PC-9 (cell line): ENCODE measurements around the gene MRPL58. TPM values are rescaled to one million over a fixed set of nuclear protein-coding genes. Genes with fewer than 3 reads are reported as not detected.
"Not testable (repeated sequence)": the region's sequence is repeated elsewhere in the genome, so short reads cannot be mapped to it uniquely, and the experiment has no call there.

ENCODE experiments used
- BruUV-seq: library from RNA; stranded (reverse); fragments of 400-500 nt; replicated peaks from 2 replicates; lab custom pipeline; 2021; lab: Mats Ljungman, UMichigan
- CTCF ChIA-PET: fragments of 300-600 bp; sonication (Branson Sonifier 250); formaldehyde crosslinking; loops from one replicate; lab custom pipeline; 2022; ENCODE audit warnings: antibody characterized with exemption; lab: Charles Lee
- POLR2A ChIA-PET: fragments of 300-600 bp; sonication (Branson Sonifier 250); formaldehyde crosslinking; loops from one replicate; lab custom pipeline; 2022; ENCODE audit warnings: antibody characterized with exemption; ENCODE audit not compliant: unreplicated experiment; lab: Charles Lee
- DNase-seq, 2 experiments: peaks; one replicate each; pipeline versions ENCODE4 v3.0.0 to v3.0.0-alpha.2; 2015 to 2022; ENCODE audit warnings: mixed read lengths in 1 of 2
- H2AFZ ChIP-seq: fragments of 200-600 bp; sonication (generic); 2 replicates; pipeline ENCODE4 v1.8.1; 2017; ENCODE audit warnings: antibody characterized with exemption
- H3F3A ChIP-seq: fragments of 200-600 bp; sonication (generic); 2 replicates; pipeline ENCODE4 v1.8.1; 2017; ENCODE audit warnings: antibody characterized with exemption, mild to moderate bottlenecking, low read depth; ENCODE audit not compliant: insufficient read depth
- H3K27ac ChIP-seq: fragments of 200-600 bp; sonication (generic); 2 replicates; pipeline ENCODE4 v1.6.1; 2016; ENCODE audit warnings: mixed run types
- H3K27me3 ChIP-seq: fragments of 200-600 bp; sonication (generic); 2 replicates; pipeline ENCODE4 v1.6.1; 2016; ENCODE audit warnings: low read depth, mixed run types; ENCODE audit not compliant: insufficient read depth
- H3K36me3 ChIP-seq: fragments of 200-600 bp; sonication (generic); 2 replicates; pipeline ENCODE4 v1.6.1; 2016; ENCODE audit warnings: low read depth, mixed run types
- H3K4me1 ChIP-seq: fragments of 200-600 bp; sonication (generic); replicated peaks from 2 replicates; pipeline ENCODE4 v1.6.1; 2016; ENCODE audit warnings: mixed run types; ENCODE audit not compliant: insufficient read depth
- H3K4me2 ChIP-seq: fragments of 200-600 bp; sonication (generic); 2 replicates; pipeline ENCODE4 v1.6.1; 2017; ENCODE audit warnings: mixed run types
- H3K4me3 ChIP-seq: fragments of 200-600 bp; sonication (generic); 2 replicates; pipeline ENCODE4 v1.6.1; 2016; ENCODE audit warnings: mixed run types
- H3K79me2 ChIP-seq: fragments of 200-600 bp; sonication (generic); 2 replicates; pipeline ENCODE4 v1.6.1; 2017; ENCODE audit warnings: low read depth, mixed run types
- H3K9me2 ChIP-seq: fragments of 200-600 bp; sonication (generic); 2 replicates; pipeline ENCODE4 v1.8.1; 2017; ENCODE audit warnings: mild to moderate bottlenecking; ENCODE audit not compliant: insufficient read depth
- H3K9me3 ChIP-seq: fragments of 200-600 bp; sonication (generic); 2 replicates; pipeline ENCODE4 v1.8.1; 2016; ENCODE audit warnings: low read depth; ENCODE audit not compliant: insufficient read depth
- H4K20me1 ChIP-seq: fragments of 200-600 bp; sonication (generic); 2 replicates; pipeline ENCODE4 v1.8.1; 2017; ENCODE audit not compliant: insufficient read depth
- CTCF ChIP-seq: fragments of 200-600 bp; sonication (generic); conservative IDR thresholded peaks from 2 replicates; pipeline ENCODE4 v1.6.1; 2017; ENCODE audit warnings: mixed run types, antibody characterized with exemption, mild to moderate bottlenecking, moderate library complexity
- EZH2 ChIP-seq: fragments of 200-600 bp; sonication (generic); IDR thresholded peaks from 2 replicates; pipeline ENCODE4 v1.8.0; 2017; ENCODE audit warnings: antibody characterized with exemption, low read depth
- intact Hi-C: fragments of 100-400 bp; cut with micrococcal nuclease; formaldehyde crosslinking; loops from one replicate; pipeline ENCODE4 v1.10.0; 2022; ENCODE audit not compliant: unreplicated experiment
- total RNA-seq: library from RNA; stranded (reverse); gene quantifications from 2 replicates; pipeline ENCODE4 v1.2.3, GENCODE V29; 2021

MRPL58 gene
- total RNA-seq, 1 experiment from 2014 or later: 48.4 TPM

GRCh38 chr17:75024686-75025397 lies 12.4 kb downstream of the MRPL58 start:
- ChIA-PET CTCF (no interaction called here), POLR2A (no interaction called here)
- Histone ChIP-seq H3K4me1 (peaks cover 31% of the 10 kb centered on the region), H2AFZ (no peak overlapping the region), H3K4me3 (no peak overlapping the region), H3K27me3 (no peaks in the 10 kb centered on the region), H3K9me3 (no peaks in the 10 kb centered on the region), H4K20me1 (no peaks in the 10 kb centered on the region), H3K79me2 (no peaks in the 10 kb centered on the region), H3F3A (peaks cover 31% of the 10 kb centered on the region), H3K4me2 (no peak overlapping the region), H3K36me3 (peaks cover 29% of the 10 kb centered on the region; the same call in 1 of the 2 replicates), H3K9me2 (no peaks in the 10 kb centered on the region), H3K27ac (no peak overlapping the region)
- no TSS peak for BruUV-seq
- TF ChIP-seq EZH2: no peak
- no peak for TF ChIP-seq CTCF
- intact Hi-C loops: no loop called here
- no peak for DNase-seq

- DNase-seq, intact Hi-C loops, H3K9me2 ChIP-seq, CTCF ChIA-PET, H3K27ac ChIP-seq, BruUV-seq, H2AFZ ChIP-seq, H4K20me1 ChIP-seq, H3K4me3 ChIP-seq, H3K9me3 ChIP-seq, H3K4me2 ChIP-seq, H3K79me2 ChIP-seq, POLR2A ChIA-PET, H3K27me3 ChIP-seq: not testable (repeated sequence)
- H3K4me1 ChIP-seq: peaks cover 27% of the 10 kb centered on the region
- H3K36me3 ChIP-seq: peaks cover 24% of the 10 kb centered on the region; the same call in 1 of the 2 replicates
- peaks cover 27% of the 10 kb centered on the region for H3F3A ChIP-seq
These were observed 12.9 kb downstream of the MRPL58 start for GRCh38 chr17:75025398-75025734.

GRCh38 chr17:75026650-75027049 lies 14.2 kb downstream of the MRPL58 start:
- H3K27me3 ChIP-seq, H3K4me3 ChIP-seq, intact Hi-C loops, H2AFZ ChIP-seq, H3K79me2 ChIP-seq, CTCF ChIA-PET, H3K9me2 ChIP-seq, H4K20me1 ChIP-seq, BruUV-seq, H3K27ac ChIP-seq, H3K9me3 ChIP-seq: not testable (repeated sequence)
- Histone ChIP-seq H3K4me2 (peak overlapping the region; percentile 42; the same call in 1 of the 2 replicates), H3K4me1 (peaks cover 24% of the 10 kb centered on the region), H3F3A (peaks cover 27% of the 10 kb centered on the region), H3K36me3 (peaks cover 12% of the 10 kb centered on the region; the same call in 1 of the 2 replicates)
- POLR2A ChIA-PET: interaction anchor here (0.7 kb wide), 1 partner anchor 18 kb away, joined by 3 read pairs; no protein-coding TSS in a partner anchor
- DNase-seq: peak in 1 of 2 experiments; percentile 49

- no TSS peak for BruUV-seq
- CTCF ChIA-PET: no interaction called here
- H3K27me3 ChIP-seq: no peaks in the 10 kb centered on the region
These were observed 17.7 kb downstream of the MRPL58 start for GRCh38 chr17:75030161-75030560.

More at GRCh38 chr17:75030161-75030560, 17.7 kb downstream of the MRPL58 start:
- no peaks in the 10 kb centered on the region for H3K79me2 ChIP-seq
- H3K27ac ChIP-seq: no peak overlapping the region
- H3K4me1 ChIP-seq: peaks cover 39% of the 10 kb centered on the region
- intact Hi-C loops: loop anchor here (10.0 kb wide), 1 partner anchor 175 kb away; the partner anchor contains the start of gene NUP85
- peaks cover 40% of the 10 kb centered on the region for H3F3A ChIP-seq
- no peak for DNase-seq
- no peaks in the 10 kb centered on the region for H3K36me3 ChIP-seq
- H3K4me2 ChIP-seq: no peak overlapping the region
- no peak overlapping the region for H3K4me3 ChIP-seq
- TF ChIP-seq EZH2 (no peak), CTCF (no peak)
- POLR2A ChIA-PET: no interaction called here
- no peak overlapping the region for H2AFZ ChIP-seq
- no peaks in the 10 kb centered on the region for H3K9me3 ChIP-seq
- no peaks in the 10 kb centered on the region for H3K9me2 ChIP-seq
- H4K20me1 ChIP-seq: no peaks in the 10 kb centered on the region
